OCI-LY3 (cell line): ENCODE results near the gene LRP2.
"Not testable (repeated sequence)": the region's sequence is repeated elsewhere in the genome, so short reads cannot be mapped to it uniquely, and the experiment has no call there.

Experiments
- H2AFZ ChIP-seq: fragments of 200-600, 300-600 bp; shearing (Covaris generic); 2 replicates; pipeline ENCODE4 v1.6.0; 2014; ENCODE audit warnings: antibody characterized with exemption, low read depth, low read length
- H3K27ac ChIP-seq: fragments of 200-600, 300-600 bp; sonication (generic); 2 replicates; pipeline ENCODE4 v1.5.1; 2014; ENCODE audit warnings: mild to moderate bottlenecking, low read length, moderate library complexity, mixed read lengths
- H3K27me3 ChIP-seq: fragments of 200-600, 300-600 bp; sonication (generic); 2 replicates; pipeline ENCODE4 v1.6.1; 2014; ENCODE audit warnings: low read depth, low read length, mixed read lengths
- H3K36me3 ChIP-seq: fragments of 200-600, 300-600 bp; sonication (generic); replicated peaks from 2 replicates; pipeline ENCODE3; 2014; ENCODE audit warnings: low read depth, low read length, mixed read lengths
- H3K4me1 ChIP-seq: fragments of 300-600, 200-600 bp; sonication (generic); 2 replicates; pipeline ENCODE4 v1.6.1; 2014; ENCODE audit warnings: low read length, mixed read lengths
- H3K4me2 ChIP-seq: fragments of 200-600, 300-600 bp; sonication (generic); 2 replicates; pipeline ENCODE4 v1.6.1; 2014; ENCODE audit warnings: low read length, mixed read lengths
- H3K4me3 ChIP-seq: fragments of 300-600, 200-600 bp; sonication (generic); 2 replicates; pipeline ENCODE4 v1.5.1; 2014; ENCODE audit warnings: antibody characterized with exemption, mild to moderate bottlenecking, low read length, moderate library complexity
- H3K79me2 ChIP-seq: fragments of 300-600, 200-600 bp; shearing (Covaris generic); 2 replicates; pipeline ENCODE4 v1.6.1; 2014; ENCODE audit warnings: mild to moderate bottlenecking, low read length, mixed read lengths
- H3K9ac ChIP-seq: fragments of 300-600, 200-600 bp; shearing (Covaris generic); 2 replicates; pipeline ENCODE4 v1.6.0; 2014; ENCODE audit warnings: mild to moderate bottlenecking, low read length, moderate library complexity
- H3K9me3 ChIP-seq: fragments of 200-600, 300-600 bp; shearing (Covaris generic); 2 replicates; pipeline ENCODE4 v1.6.1; 2014; ENCODE audit warnings: low read length, mixed read lengths; ENCODE audit not compliant: insufficient read depth
- H4K20me1 ChIP-seq: fragments of 200-600, 300-600 bp; sonication (generic); 2 replicates; pipeline ENCODE4 v1.6.1; 2016; ENCODE audit warnings: low read length, mixed read lengths; ENCODE audit not compliant: insufficient read depth
- CTCF ChIP-seq: fragments of 200-600, 300-600 bp; sonication (generic); IDR thresholded peaks from 2 replicates; pipeline ENCODE4 v1.5.1; 2014; ENCODE audit warnings: antibody characterized with exemption, low read length, low read depth
- EZH2phosphoT487 ChIP-seq: fragments of 200-600 bp; shearing (Covaris generic); IDR thresholded peaks from 2 replicates; pipeline ENCODE4 v1.6.1; 2018; ENCODE audit warnings: antibody characterized with exemption, mixed run types, low read depth

The LRP2 gene

GRCh38 chr2:169329688-169330554 lies 32.4 kb downstream of the LRP2 start:
- TF ChIP-seq EZH2phosphoT487 (no peak), CTCF (no peak)
- no peaks in the 10 kb centered on the region for H3K4me1 ChIP-seq
- no peak overlapping the region for H2AFZ ChIP-seq
- H3K27me3 ChIP-seq: no peaks in the 10 kb centered on the region
- H3K9me3 ChIP-seq: no peaks in the 10 kb centered on the region
- no peak overlapping the region for H3K27ac ChIP-seq
- H3K79me2 ChIP-seq: no peaks in the 10 kb centered on the region
- no peaks in the 10 kb centered on the region for H4K20me1 ChIP-seq
- H3K4me2 ChIP-seq: no peak overlapping the region
- H3K36me3 ChIP-seq: no peaks in the 10 kb centered on the region
- no peak overlapping the region for H3K4me3 ChIP-seq
- H3K9ac ChIP-seq: no peak overlapping the region

GRCh38 chr2:169328785-169329184 lies 33.5 kb downstream of the LRP2 start:
- no peaks in the 10 kb centered on the region for H3K9me3 ChIP-seq
- no peak overlapping the region for H3K9ac ChIP-seq
- no peaks in the 10 kb centered on the region for H3K36me3 ChIP-seq
- no peaks in the 10 kb centered on the region for H3K27me3 ChIP-seq
- no peaks in the 10 kb centered on the region for H3K4me1 ChIP-seq
- H3K27ac ChIP-seq: no peak overlapping the region
- no peaks in the 10 kb centered on the region for H3K79me2 ChIP-seq
- H3K4me3 ChIP-seq: no peak overlapping the region
- H4K20me1 ChIP-seq: no peaks in the 10 kb centered on the region
- H2AFZ ChIP-seq: no peak overlapping the region
- no peak for TF ChIP-seq CTCF
- TF ChIP-seq EZH2phosphoT487: no peak
- no peak overlapping the region for H3K4me2 ChIP-seq

DNA sequence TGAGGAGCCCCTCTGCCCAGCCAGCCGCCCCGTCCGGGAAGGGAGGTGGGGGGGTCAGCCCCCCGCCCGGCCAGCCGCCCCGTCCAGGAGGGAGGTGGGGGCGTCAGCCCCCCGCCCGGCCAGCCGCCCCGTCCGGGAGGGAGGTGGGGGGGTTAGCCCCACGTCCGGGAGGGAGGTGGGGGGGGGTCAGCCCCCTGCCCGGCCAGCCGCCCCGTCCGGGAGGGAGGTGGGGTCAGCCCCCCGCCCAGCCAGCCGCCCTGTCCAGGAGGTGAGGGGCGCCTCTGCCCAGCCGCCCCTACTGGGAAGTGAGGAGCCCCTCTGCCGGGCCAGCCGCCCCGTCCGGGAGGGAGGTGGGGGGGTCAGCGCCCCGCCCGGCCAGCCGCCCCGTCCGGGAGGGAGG lies 34.5 kb downstream of the LRP2 start:
- not testable (repeated sequence) for H3K79me2 ChIP-seq, H3K4me3 ChIP-seq, H2AFZ ChIP-seq, H3K9me3 ChIP-seq, H3K4me2 ChIP-seq, H3K36me3 ChIP-seq, H4K20me1 ChIP-seq, H3K9ac ChIP-seq, H3K27ac ChIP-seq, H3K27me3 ChIP-seq, H3K4me1 ChIP-seq

DNA sequence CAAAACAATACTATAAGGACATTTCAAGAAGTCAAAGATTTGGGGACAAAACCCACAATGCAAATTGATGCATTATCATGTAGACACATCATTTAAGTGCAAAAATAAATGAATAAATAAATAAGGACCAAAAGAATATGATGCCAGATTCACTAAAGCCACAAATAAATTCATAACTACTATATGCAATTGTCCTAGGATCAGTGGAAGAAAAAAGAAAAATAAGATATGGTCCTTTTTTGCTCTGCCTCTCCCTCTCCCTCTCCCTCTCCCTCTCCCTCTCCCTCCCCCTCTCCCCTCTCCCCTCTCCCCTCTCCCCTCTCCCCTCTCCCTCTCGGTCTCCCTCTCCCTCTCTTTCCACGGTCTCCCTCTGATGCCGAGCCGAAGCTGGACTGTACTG lies 36.4 kb downstream of the LRP2 start:
- not testable (repeated sequence) for H3K27ac ChIP-seq, H3K9me3 ChIP-seq, H3K4me2 ChIP-seq, H3K4me3 ChIP-seq, H3K36me3 ChIP-seq, H4K20me1 ChIP-seq, H3K27me3 ChIP-seq, H3K9ac ChIP-seq, H2AFZ ChIP-seq, H3K79me2 ChIP-seq, H3K4me1 ChIP-seq

- no peaks in the 10 kb centered on the region for H3K27me3 ChIP-seq
- H3K4me1 ChIP-seq: no peaks in the 10 kb centered on the region
- H3K79me2 ChIP-seq: no peaks in the 10 kb centered on the region
- H3K9ac ChIP-seq: no peak overlapping the region
- H3K9me3 ChIP-seq: no peaks in the 10 kb centered on the region
- no peaks in the 10 kb centered on the region for H4K20me1 ChIP-seq
- no peak overlapping the region for H3K27ac ChIP-seq
- no peaks in the 10 kb centered on the region for H3K36me3 ChIP-seq
- TF ChIP-seq CTCF (no peak), EZH2phosphoT487 (no peak)
- H2AFZ ChIP-seq: no peak overlapping the region
- no peak overlapping the region for H3K4me2 ChIP-seq
- H3K4me3 ChIP-seq: no peak overlapping the region
Measured at GRCh38 chr2:169324581-169325260, 37.6 kb downstream of the LRP2 start.
